Mesenchymal stem cell (in vitro differentiated cells and primary cell): Measurements from ENCODE around the gene MSH3.

Source experiments
- DNase-seq: peaks from one replicate; pipeline ENCODE4 v3.0.0-alpha.2; 2013
- H2AFZ ChIP-seq: one replicate; pipeline ENCODE4 v1.6.1; 2013; ENCODE audit warnings: low read depth, mild to moderate bottlenecking, control low read depth, inconsistent platforms, low read length, moderate library complexity
- H2AK5ac ChIP-seq: 2 replicates; pipeline ENCODE4 v1.6.1; 2013; ENCODE audit warnings: low read length, moderate library complexity, mild to moderate bottlenecking, inconsistent platforms; ENCODE audit not compliant: severe bottlenecking
- H2BK120ac ChIP-seq: one replicate; pipeline ENCODE4 v1.6.1; 2013; ENCODE audit warnings: low read depth, mild to moderate bottlenecking, inconsistent platforms, low read length, moderate library complexity
- H2BK12ac ChIP-seq, 2 experiments: one replicate each; pipeline ENCODE4 v1.6.1; 2013; ENCODE audit warnings: inconsistent platforms in 2 of 2, low read length in 2 of 2, mild to moderate bottlenecking in 2 of 2, moderate library complexity in 2 of 2, control low read depth in 1 of 2
- H2BK15ac ChIP-seq: one replicate; pipeline ENCODE4 v1.6.1; 2013; ENCODE audit warnings: mild to moderate bottlenecking, low read depth, inconsistent platforms; ENCODE audit not compliant: poor library complexity, severe bottlenecking
- H2BK5ac ChIP-seq: 2 replicates; pipeline ENCODE4 v1.6.1; 2013; ENCODE audit warnings: low read depth, mild to moderate bottlenecking, low read length, control low read depth, inconsistent platforms; ENCODE audit not compliant: poor library complexity, severe bottlenecking
- H3K14ac ChIP-seq, 2 experiments: one replicate each; pipeline ENCODE4 v1.6.1; 2013; ENCODE audit warnings: inconsistent platforms in 2 of 2, low read length in 2 of 2, control low read depth in 1 of 2, mild to moderate bottlenecking in 1 of 2, moderate library complexity in 1 of 2
- H3K18ac ChIP-seq, 2 experiments: one replicate each; pipeline ENCODE4 v1.6.1; 2013; ENCODE audit warnings: inconsistent platforms in 2 of 2, low read length in 2 of 2, control low read depth in 1 of 2, low read depth in 1 of 2, mild to moderate bottlenecking in 1 of 2
- H3K23ac ChIP-seq, 2 experiments: one replicate each; pipeline ENCODE4 v1.6.1; 2013; ENCODE audit warnings: inconsistent platforms in 2 of 2, low read length in 2 of 2, mild to moderate bottlenecking in 2 of 2, moderate library complexity in 2 of 2, control low read depth in 1 of 2
- H3K27ac ChIP-seq: 2 replicates; pipeline ENCODE4 v1.5.1; 2013; ENCODE audit warnings: mild to moderate bottlenecking, moderate library complexity, low read length, control low read depth, inconsistent platforms; ENCODE audit not compliant: poor library complexity, severe bottlenecking
- H3K27me3 ChIP-seq, 2 experiments: 2 replicates each; pipeline versions ENCODE4 v1.6.1 to v1.7.0; 2013; ENCODE audit warnings: low read length in 2 of 2, mild to moderate bottlenecking in 2 of 2, moderate library complexity in 2 of 2, control low read depth in 1 of 2, inconsistent platforms in 1 of 2; ENCODE audit not compliant: control insufficient read depth in 1 of 2, insufficient read depth in 1 of 2
- H3K36me3 ChIP-seq, 2 experiments: 2 replicates each; pipeline versions ENCODE4 v1.6.1 to v1.7.0; 2013; ENCODE audit warnings: low read length in 2 of 2, control low read depth in 1 of 2, inconsistent platforms in 1 of 2, low read depth in 1 of 2, mild to moderate bottlenecking in 1 of 2; ENCODE audit not compliant: insufficient read depth in 2 of 2, control insufficient read depth in 1 of 2
- H3K4ac ChIP-seq, 2 experiments: one replicate each; pipeline ENCODE4 v1.6.1; 2013; ENCODE audit warnings: inconsistent platforms in 2 of 2, low read length in 2 of 2, mild to moderate bottlenecking in 2 of 2, moderate library complexity in 2 of 2, control low read depth in 1 of 2, low read depth in 1 of 2
- H3K4me1 ChIP-seq: 2 replicates; pipeline ENCODE4 v1.6.1; 2013; ENCODE audit warnings: low read depth, low read length, control low read depth; ENCODE audit not compliant: control insufficient read depth, insufficient read depth
- H3K4me2 ChIP-seq: 2 replicates; pipeline ENCODE4 v1.6.1; 2013; ENCODE audit warnings: low read length, mild to moderate bottlenecking, inconsistent platforms; ENCODE audit not compliant: poor library complexity, severe bottlenecking
- H3K4me3 ChIP-seq, 2 experiments: 2 replicates each; pipeline versions ENCODE4 v1.5.1 to v1.7.0; 2013; ENCODE audit warnings: low read length in 2 of 2, mild to moderate bottlenecking in 2 of 2, control low read depth in 1 of 2, low read depth in 1 of 2; ENCODE audit not compliant: insufficient read depth in 1 of 2
- H3K79me1 ChIP-seq: replicated peaks from 2 replicates; pipeline ENCODE4 v1.6.1; 2013; ENCODE audit warnings: mild to moderate bottlenecking, control low read depth, low read length, inconsistent platforms; ENCODE audit not compliant: poor library complexity, severe bottlenecking
- H3K9ac ChIP-seq: 2 replicates; pipeline ENCODE4 v1.7.0; 2013; ENCODE audit warnings: mild to moderate bottlenecking, low read length, moderate library complexity
- H3K9me3 ChIP-seq: 2 replicates; pipeline ENCODE4 v1.7.0; 2013; ENCODE audit warnings: mild to moderate bottlenecking, low read length; ENCODE audit not compliant: control insufficient read depth
- H4K8ac ChIP-seq: one replicate; pipeline ENCODE4 v1.6.1; 2013; ENCODE audit warnings: inconsistent platforms, mild to moderate bottlenecking, low read length, moderate library complexity
- H4K91ac ChIP-seq: one replicate; pipeline ENCODE4 v1.6.1; 2013; ENCODE audit warnings: mild to moderate bottlenecking, low read length, inconsistent platforms
- WGBS: methylation state at CpG from one replicate; pipeline ENCODE4 v1.1.7; 2013; ENCODE audit warnings: mixed read lengths; 5-methylcytosine and 5-hydroxymethylcytosine counted together

MSH3 gene

DNA sequence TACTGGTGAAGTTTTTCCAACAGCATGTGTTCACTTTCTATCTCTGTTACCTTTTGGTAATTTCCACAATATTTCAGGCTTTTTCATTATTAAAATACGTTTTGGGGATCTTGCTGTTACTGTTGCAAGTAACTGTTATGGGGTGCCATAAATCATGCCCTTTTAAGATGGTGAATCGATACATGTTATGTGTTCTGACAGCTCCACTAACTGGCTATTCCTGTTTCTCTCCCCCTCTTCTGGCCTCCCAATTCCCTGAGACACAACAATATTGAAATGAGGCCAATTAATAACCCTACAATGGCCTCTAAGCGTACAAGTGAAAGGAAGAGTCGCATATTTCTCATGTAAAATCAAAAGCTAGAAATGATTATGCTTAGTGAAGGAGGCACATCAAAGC is 13.1 kb upstream of the MSH3 start:
- DNase-seq, result no peak
- H3K18ac ChIP-seq, result no peak overlapping the region
- H3K27ac ChIP-seq, result no peak overlapping the region
- no peak overlapping the region for H4K91ac ChIP-seq
- H3K27me3 ChIP-seq, result no peaks in the 10 kb centered on the region
- no peaks in the 10 kb centered on the region for H3K79me1 ChIP-seq
- H3K36me3 ChIP-seq, result peaks cover 8 to 53% of the 10 kb centered on the region in 2 experiments
- no peak overlapping the region for H4K8ac ChIP-seq
- no peak overlapping the region for H2AFZ ChIP-seq
- no peaks in the 10 kb centered on the region for H3K9me3 ChIP-seq
- H3K4me3 ChIP-seq, result no peak overlapping the region
- H3K23ac ChIP-seq, result no peak overlapping the region
- no peak overlapping the region for H3K14ac ChIP-seq
- WGBS, result 100% methylated on average over 3 of the region's 4 CpGs
- H2AK5ac ChIP-seq, result no peak overlapping the region
- no peak overlapping the region for H3K9ac ChIP-seq
- H3K4me1 ChIP-seq, result no peaks in the 10 kb centered on the region
- H2BK15ac ChIP-seq, result no peak overlapping the region
- H2BK120ac ChIP-seq, result no peak overlapping the region
- no peak overlapping the region for H3K4ac ChIP-seq
- no peak overlapping the region for H3K4me2 ChIP-seq
- H2BK5ac ChIP-seq, result no peak overlapping the region
- H2BK12ac ChIP-seq, result no peak overlapping the region

DNA sequence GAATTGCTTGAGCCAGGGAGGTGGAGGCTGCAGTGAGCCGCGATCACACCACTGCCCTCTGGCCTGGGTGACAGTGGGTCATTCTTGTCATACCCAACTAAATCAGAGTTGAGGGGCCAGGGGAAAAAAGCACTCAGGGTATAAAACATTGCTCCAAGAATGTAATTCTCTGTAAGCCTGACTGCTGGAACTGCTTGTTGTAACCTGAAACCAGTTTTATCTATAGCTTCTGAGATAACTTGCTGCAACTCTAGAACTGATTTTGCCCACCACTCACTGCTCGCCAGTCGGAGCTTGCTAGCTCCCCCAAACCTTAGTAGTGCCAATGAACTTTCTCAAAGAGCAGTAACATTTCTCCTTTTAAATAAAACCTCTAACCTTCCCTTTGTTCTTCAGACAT is 9.6 kb upstream of the MSH3 start:
- H2AFZ ChIP-seq, result no peak overlapping the region
- peaks cover 5 to 66% of the 10 kb centered on the region in 2 experiments for H3K36me3 ChIP-seq
- no peaks in the 10 kb centered on the region for H3K4me1 ChIP-seq
- no peak overlapping the region for H2BK5ac ChIP-seq
- peaks cover 4% of the 10 kb centered on the region for H3K79me1 ChIP-seq
- H3K9ac ChIP-seq, result no peak overlapping the region
- H3K18ac ChIP-seq, result no peak overlapping the region
- DNase-seq, result no peak
- H3K4me3 ChIP-seq, result no peak overlapping the region
- 91% methylated on average over 4 of the region's 4 CpGs for WGBS
- H3K9me3 ChIP-seq, result no peaks in the 10 kb centered on the region
- H2BK12ac ChIP-seq, result no peak overlapping the region
- H2BK120ac ChIP-seq, result no peak overlapping the region
- H4K91ac ChIP-seq, result no peak overlapping the region
- no peak overlapping the region for H3K23ac ChIP-seq
- no peak overlapping the region for H2BK15ac ChIP-seq
- H3K27me3 ChIP-seq, result no peaks in the 10 kb centered on the region
- H4K8ac ChIP-seq, result no peak overlapping the region
- H3K27ac ChIP-seq, result no peak overlapping the region
- no peak overlapping the region for H3K4me2 ChIP-seq
- no peak overlapping the region for H3K4ac ChIP-seq
- H2AK5ac ChIP-seq, result no peak overlapping the region
- H3K14ac ChIP-seq, result no peak overlapping the region

- Histone ChIP-seq H3K4me3 (no peak overlapping the region), H3K18ac (no peak overlapping the region), H2AK5ac (no peak overlapping the region), H2BK15ac (no peak overlapping the region), H3K9ac (no peak overlapping the region), H3K9me3 (no peaks in the 10 kb centered on the region), H2BK5ac (no peak overlapping the region), H3K23ac (no peak overlapping the region), H3K4me2 (no peak overlapping the region), H3K4me1 (no peaks in the 10 kb centered on the region), H3K14ac (no peak overlapping the region), H3K27me3 (no peaks in the 10 kb centered on the region), H2AFZ (no peak overlapping the region), H4K91ac (no peak overlapping the region), H3K4ac (no peak overlapping the region), H3K27ac (no peak overlapping the region), H2BK120ac (no peak overlapping the region), H3K79me1 (peaks cover 4% of the 10 kb centered on the region), H4K8ac (no peak overlapping the region), H3K36me3 (peaks cover 1 to 50% of the 10 kb centered on the region in 2 experiments), H2BK12ac (no peak overlapping the region)
- DNase-seq, result no peak
- 80% methylated on average over 2 of the region's 3 CpGs for whole genome bisulfite sequencing
Observed at GRCh38 chr5:80646926-80647325, 7.5 kb upstream of the MSH3 start.

DNA sequence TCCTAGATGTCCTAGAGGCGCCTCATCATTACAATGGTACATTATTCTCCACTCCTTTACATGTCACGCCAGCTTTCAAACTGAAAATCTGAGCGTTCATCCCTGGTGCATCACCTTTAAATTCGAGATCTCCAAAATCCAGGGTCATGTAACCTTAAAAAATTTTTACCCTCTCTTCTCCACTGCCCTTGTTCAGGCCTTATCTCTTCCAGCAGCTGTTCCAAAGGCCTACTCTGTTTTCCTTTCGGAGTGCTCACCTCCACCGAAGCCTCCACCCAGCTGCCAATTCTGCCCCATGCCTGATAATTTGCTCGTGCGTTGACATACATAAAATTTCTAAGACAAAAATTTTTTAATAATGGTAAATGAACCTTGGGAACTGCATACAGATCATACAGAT is 950 bp upstream of the MSH3 start:
- H3K14ac ChIP-seq, result no peak overlapping the region
- peaks cover 4% of the 10 kb centered on the region for H3K4me1 ChIP-seq
- H2AK5ac ChIP-seq, result no peak overlapping the region
- H2AFZ ChIP-seq, result no peak overlapping the region
- peaks cover 3 to 28% of the 10 kb centered on the region in 2 experiments for H3K36me3 ChIP-seq
- peak overlapping the region in 1 of 2 experiments; percentile 90 for H3K4me3 ChIP-seq
- H3K27ac ChIP-seq, result no peak overlapping the region
- H3K18ac ChIP-seq, result no peak overlapping the region
- no peak overlapping the region for H2BK120ac ChIP-seq
- no peak overlapping the region for H3K23ac ChIP-seq
- no peak for DNase-seq
- H3K4ac ChIP-seq, result no peak overlapping the region
- peak overlapping the region; percentile 85 for H3K9ac ChIP-seq
- H2BK15ac ChIP-seq, result no peak overlapping the region
- peaks cover 15% of the 10 kb centered on the region for H3K79me1 ChIP-seq
- H2BK5ac ChIP-seq, result no peak overlapping the region
- no peak overlapping the region for H2BK12ac ChIP-seq
- no peak overlapping the region for H3K4me2 ChIP-seq
- 48% methylated on average over 6 of the region's 8 CpGs for WGBS
- no peak overlapping the region for H4K91ac ChIP-seq
- H3K9me3 ChIP-seq, result no peaks in the 10 kb centered on the region
- H4K8ac ChIP-seq, result no peak overlapping the region
- H3K27me3 ChIP-seq, result no peaks in the 10 kb centered on the region
